AG04450 (cell line): Measurements from ENCODE around the gene PTCD1. TPM values are rescaled to one million over a fixed set of nuclear protein-coding genes. Genes with fewer than 3 reads are reported as not detected.

ENCODE experiments used
- CTCF ChIA-PET: fragments of 300-600, 350-600 bp; formaldehyde crosslinking; extraction: SDS; loops from one replicate; lab custom pipeline; 2022; ENCODE audit warnings: antibody characterized with exemption, inconsistent platforms; lab: Charles Lee
- POLR2A ChIA-PET: fragments of 350-600 bp; formaldehyde crosslinking; extraction: SDS; loops from one replicate; lab custom pipeline; 2021; ENCODE audit warnings: antibody characterized with exemption, inconsistent platforms; lab: Yijun Ruan, JAX
- DNase-seq: peaks from one replicate; pipeline ENCODE4 v3.0.0-alpha.2; 2011; ENCODE audit warnings: low read depth, low spot score
- H3K27ac ChIP-seq: one replicate; pipeline ENCODE4 v1.5.1; 2012; ENCODE audit warnings: low read depth, low read length, control low read depth
- H3K27me3 ChIP-seq: one replicate; pipeline ENCODE4 v1.6.0; 2012; ENCODE audit warnings: low read length; ENCODE audit not compliant: control insufficient read depth, insufficient read depth
- H3K4me3 ChIP-seq: 2 replicates; pipeline ENCODE4 v1.5.1; 2011; ENCODE audit warnings: mild to moderate bottlenecking, low read depth, low read length, control low read depth
- H3K9me3 ChIP-seq: 2 replicates; pipeline ENCODE4 v1.5.1; 2012; ENCODE audit warnings: low read length; ENCODE audit not compliant: control insufficient read depth, insufficient read depth
- polyA plus RNA-seq: library from polyadenylated mRNA; depleted of rRNA; stranded (reverse); fragments of >200 nt; gene quantifications from 2 replicates; pipeline ENCODE4 v1.2.3, GENCODE V29; 2011
- TF ChIP-seq, protein P1 (sequence below): IDR thresholded peaks from 2 replicates; pipeline ENCODE4 v1.5.1; 2011; ENCODE audit warnings: low read depth, low read length, control low read depth, inconsistent platforms

The PTCD1 gene
- polyA plus RNA-seq, 1 experiment, result 2.7 TPM

DNA sequence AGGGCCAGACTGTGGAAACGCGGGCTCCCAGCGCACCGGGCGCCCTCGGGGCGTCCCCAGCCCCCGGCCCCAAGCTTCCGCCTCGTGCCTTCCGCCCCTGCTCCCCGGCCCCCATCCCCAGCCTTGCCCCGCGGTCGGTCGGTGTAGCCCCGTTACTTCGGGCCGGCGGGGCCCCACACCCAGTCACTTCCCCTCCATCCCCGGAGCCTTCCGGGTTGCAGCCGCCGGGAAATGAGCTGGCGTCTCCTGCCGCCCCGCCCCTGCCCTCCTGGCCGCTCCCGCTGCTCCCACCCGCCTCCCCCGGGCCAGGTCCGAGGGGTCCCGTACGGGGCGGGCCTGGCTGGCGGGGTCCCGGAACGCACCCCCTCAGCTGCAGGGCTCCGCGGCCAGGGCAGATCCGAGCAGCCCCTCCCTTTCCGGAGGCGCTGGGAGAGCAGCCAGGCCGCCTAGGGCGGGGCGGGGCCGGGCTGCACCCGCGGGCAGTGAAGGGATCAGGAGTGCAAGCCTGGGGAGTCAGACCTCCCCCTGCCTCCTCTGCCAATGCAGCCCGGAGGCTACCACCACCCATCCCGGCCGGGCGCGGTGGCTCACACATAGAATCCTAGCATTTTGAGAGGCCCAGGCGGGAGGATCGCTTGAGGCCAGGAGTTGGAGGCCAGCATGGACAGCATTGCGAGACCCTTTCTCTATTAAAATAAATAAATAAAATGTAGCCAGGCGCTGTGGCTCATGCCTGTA, 63.4 kb downstream of the PTCD1 start:
- no peaks in the 10 kb centered on the region for H3K27me3 ChIP-seq
- H3K9me3 ChIP-seq, result no peaks in the 10 kb centered on the region; the same call in 1 of the 2 replicates
- H3K27ac ChIP-seq, result no peak overlapping the region
- CTCF ChIA-PET, result no interaction called here
- H3K4me3 ChIP-seq, result peak overlapping the region; percentile 72
- TF ChIP-seq, protein P1, sequence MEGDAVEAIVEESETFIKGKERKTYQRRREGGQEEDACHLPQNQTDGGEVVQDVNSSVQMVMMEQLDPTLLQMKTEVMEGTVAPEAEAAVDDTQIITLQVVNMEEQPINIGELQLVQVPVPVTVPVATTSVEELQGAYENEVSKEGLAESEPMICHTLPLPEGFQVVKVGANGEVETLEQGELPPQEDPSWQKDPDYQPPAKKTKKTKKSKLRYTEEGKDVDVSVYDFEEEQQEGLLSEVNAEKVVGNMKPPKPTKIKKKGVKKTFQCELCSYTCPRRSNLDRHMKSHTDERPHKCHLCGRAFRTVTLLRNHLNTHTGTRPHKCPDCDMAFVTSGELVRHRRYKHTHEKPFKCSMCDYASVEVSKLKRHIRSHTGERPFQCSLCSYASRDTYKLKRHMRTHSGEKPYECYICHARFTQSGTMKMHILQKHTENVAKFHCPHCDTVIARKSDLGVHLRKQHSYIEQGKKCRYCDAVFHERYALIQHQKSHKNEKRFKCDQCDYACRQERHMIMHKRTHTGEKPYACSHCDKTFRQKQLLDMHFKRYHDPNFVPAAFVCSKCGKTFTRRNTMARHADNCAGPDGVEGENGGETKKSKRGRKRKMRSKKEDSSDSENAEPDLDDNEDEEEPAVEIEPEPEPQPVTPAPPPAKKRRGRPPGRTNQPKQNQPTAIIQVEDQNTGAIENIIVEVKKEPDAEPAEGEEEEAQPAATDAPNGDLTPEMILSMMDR, result no peak
- DNase-seq, result no peak
- POLR2A ChIA-PET, result interaction anchor here (0.5 to 0.6 kb wide), 2 partner anchors 13 to 1724 kb away, joined by 4 read pairs; no protein-coding TSS in a partner anchor

DNA sequence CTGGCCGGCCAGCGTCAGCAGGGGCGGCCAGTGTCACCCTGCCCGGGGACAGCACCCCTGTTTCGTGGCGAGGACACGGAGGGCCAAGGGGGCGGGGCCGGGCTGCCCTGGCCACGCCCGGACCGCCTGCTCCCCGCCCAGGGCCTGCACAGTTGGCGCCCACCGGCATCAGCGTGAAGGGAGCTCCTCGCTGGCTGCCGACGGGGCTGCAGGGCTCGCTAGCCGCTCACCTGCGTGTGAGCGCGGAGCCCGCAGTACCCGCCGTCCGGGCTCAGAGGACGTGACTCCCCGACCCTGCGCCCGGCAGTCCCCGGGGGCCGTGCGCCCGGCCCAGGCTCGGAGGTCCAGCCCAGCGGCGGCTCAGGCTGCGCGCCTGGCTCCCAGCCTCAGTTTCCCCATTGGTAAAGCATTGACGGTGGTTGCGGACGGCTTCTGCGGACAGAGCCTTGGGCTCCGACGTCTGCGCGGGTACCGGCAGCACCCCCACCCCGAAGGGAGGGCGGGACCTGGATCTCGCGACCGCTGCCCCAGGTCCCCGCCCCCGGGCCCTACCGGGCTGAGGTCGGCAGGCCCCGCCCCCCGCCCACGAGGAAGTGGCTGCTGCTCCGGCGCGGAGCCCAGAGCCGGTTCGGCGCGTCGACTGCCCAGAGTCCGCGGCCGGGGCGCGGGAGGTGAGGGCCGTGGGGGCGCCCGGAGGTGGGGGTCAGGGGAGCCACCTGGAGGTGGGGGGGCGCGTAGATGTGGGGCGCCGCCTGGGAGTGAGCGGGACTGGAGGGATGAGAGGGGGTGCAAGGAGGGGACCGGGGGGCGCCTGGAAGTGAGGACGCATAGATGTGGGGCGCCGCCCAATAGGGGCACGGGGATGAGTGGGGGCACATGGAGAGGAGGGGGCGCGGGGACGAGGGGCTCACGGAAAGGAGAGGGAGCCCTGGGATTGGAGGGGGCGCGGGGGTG, 64.2 kb downstream of the PTCD1 start, which contains the start of gene ARPC1B:
ARPC1B (plus strand) TSS at position 620 of the 954 bp plus-strand sequence. CDS start 10,985 bp downstream, outside the sequence.
- Histone ChIP-seq H3K27me3 (no peaks in the 10 kb centered on the region), H3K9me3 (no peaks in the 10 kb centered on the region; the same call in 1 of the 2 replicates), H3K27ac (no peak within 1 kb of the TSS), H3K4me3 (peak within 1 kb of the TSS; percentile 72)
- POLR2A ChIA-PET, result interaction anchor here (0.6 to 1.0 kb wide), 2 partner anchors 12 to 17 kb away, joined by 4 to 5 read pairs; no protein-coding TSS in a partner anchor
- TF ChIP-seq, protein P1, result no peak
- CTCF ChIA-PET, result no interaction called here
- DNase-seq, result no peak

DNA sequence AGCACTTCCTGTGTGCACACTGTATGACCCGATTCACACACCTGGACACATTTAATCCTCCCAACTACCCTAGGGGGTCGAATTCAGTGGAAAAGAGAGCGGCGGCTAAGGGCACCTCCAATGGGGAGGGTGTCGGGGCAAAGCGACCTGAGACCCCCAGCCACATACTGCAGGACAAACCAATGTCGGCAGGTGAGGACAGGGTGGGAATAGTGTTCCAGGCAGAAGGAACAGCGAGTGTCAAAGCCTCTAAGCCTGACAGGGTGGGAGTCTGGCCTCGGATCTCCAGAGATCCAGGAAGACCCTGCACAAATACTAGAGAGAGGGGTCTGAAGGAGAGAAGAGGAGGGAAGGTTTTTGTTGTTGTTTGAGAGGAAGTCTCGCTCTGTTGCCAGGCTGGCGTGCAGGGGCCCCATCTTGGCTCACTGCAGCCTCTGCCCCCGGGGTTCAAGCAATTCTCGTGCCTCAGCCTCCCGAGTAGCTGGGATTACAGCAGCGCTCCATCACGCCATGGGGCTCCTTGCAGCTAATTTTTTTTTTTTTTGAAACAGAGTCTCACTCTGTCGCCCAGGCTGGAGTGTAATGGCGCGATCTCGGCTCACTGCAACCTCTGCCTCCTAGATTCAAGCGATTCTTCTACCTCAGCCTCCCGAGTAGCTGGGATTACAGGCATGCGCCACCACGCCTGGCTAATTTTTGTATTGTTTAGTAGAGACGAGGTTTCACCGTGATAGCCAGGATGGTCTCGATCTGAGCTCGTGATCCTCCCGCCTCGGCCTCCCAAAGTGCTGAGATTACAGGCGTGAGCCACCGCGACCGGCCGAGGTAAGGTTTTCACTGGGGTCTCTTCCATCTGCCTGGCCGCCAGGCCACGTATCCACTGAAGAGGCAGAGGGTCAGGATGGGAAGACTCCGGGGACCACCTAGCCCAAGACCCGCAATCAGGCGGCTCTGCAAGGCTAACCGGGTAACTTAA, 65.2 kb downstream of the PTCD1 start:
- ChIA-PET POLR2A (interaction anchor here (1.0 to 1.2 kb wide), 2 partner anchors 11 to 18 kb away, joined by 4 to 5 read pairs; no protein-coding TSS in a partner anchor), CTCF (no interaction called here)
- Histone ChIP-seq H3K4me3 (no peak overlapping the region), H3K27me3 (no peaks in the 10 kb centered on the region), H3K27ac (peak overlapping the region; percentile 39), H3K9me3 (no peaks in the 10 kb centered on the region; the same call in 1 of the 2 replicates)
- TF ChIP-seq, protein P1, result no peak
- DNase-seq, result no peak

DNA sequence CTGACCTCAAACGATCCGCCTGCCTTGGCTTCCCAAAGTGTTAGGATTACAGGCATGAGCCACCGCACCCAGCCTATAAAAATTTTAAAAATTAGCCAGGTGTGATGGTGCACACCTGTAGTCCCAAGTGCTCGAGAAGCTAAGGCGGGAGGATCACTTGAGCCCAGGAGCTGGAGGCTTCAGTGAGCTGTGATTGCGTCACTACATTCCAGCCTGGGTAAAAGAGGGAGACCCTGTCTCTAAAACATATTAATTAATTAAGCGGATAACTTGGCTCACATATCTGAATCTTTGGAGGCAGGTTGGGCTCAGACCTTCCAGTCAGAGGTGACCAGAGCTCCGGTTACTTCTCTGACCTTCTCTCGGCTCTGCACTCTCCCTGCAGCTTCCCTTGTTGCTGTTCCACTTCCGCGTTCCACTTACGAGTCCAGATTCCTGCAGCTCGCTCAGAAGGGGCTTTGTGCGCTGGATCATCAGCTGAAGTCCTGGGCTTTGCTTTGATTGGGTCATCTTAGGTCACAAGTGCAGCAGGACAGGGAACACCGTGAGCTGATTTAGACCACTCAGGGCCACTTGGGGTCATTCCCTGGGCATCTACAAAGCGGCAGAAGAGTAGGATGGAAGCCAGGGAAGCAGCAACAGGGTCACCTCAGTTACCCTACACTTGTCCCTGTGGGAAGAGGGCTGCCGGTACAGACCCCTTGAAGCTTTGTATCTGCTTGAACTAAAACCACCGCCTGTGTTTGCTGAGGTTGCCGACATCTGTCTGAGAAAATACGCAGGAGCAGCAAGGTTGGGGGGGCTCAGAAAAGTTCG, 66.1 kb downstream of the PTCD1 start:
- ChIA-PET POLR2A (interaction anchor here (1.2 kb wide), 1 partner anchor 10 kb away, joined by 4 read pairs; no protein-coding TSS in a partner anchor), CTCF (no interaction called here)
- no peaks in the 10 kb centered on the region for H3K27me3 ChIP-seq
- no peak overlapping the region for H3K4me3 ChIP-seq
- H3K27ac ChIP-seq, result peak overlapping the region; percentile 39
- H3K9me3 ChIP-seq, result no peaks in the 10 kb centered on the region; the same call in 1 of the 2 replicates
- DNase-seq, result no peak
- TF ChIP-seq, protein P1, result no peak
